Kidney epithelial cell (primary cell): ENCODE measurements around the gene PITRM1. TPM values are rescaled to one million over a fixed set of nuclear protein-coding genes. Genes with fewer than 3 reads are reported as not detected.
"Not testable (repeated sequence)": the region's sequence is repeated elsewhere in the genome, so short reads cannot be mapped to it uniquely, and the experiment has no call there.

Experiments used
- DNase-seq: peaks from one replicate; pipeline ENCODE4 v3.0.0-alpha.2; 2010; ENCODE audit warnings: low read depth
- H3K27me3 ChIP-seq: 2 replicates; pipeline ENCODE4 v1.6.0; 2011; ENCODE audit warnings: low read length; ENCODE audit not compliant: control insufficient read depth, insufficient read depth
- H3K36me3 ChIP-seq: 2 replicates; pipeline ENCODE4 v1.5.1; 2011; ENCODE audit warnings: low read length; ENCODE audit not compliant: control insufficient read depth, insufficient read depth
- H3K4me3 ChIP-seq: 2 replicates; pipeline ENCODE4 v1.5.1; 2011; ENCODE audit warnings: low read depth, mild to moderate bottlenecking, control low read depth, low read length
- CTCF ChIP-seq: IDR thresholded peaks from 2 replicates; pipeline ENCODE4 v1.5.1; 2011; ENCODE audit warnings: mild to moderate bottlenecking, moderate library complexity, low read length, control low read depth, inconsistent platforms; ENCODE audit not compliant: insufficient read depth, poor library complexity, severe bottlenecking
- total RNA-seq: library from RNA; depleted of rRNA; stranded (reverse); fragments of >200 nt; gene quantifications from 2 replicates; pipeline ENCODE4 v1.2.3, GENCODE V29; 2015

Gene PITRM1
- total RNA-seq, 1 donor from 2014 or later: 74.1 TPM

GRCh38 chr10:3108575-3109105 is 63.9 kb downstream of the PITRM1 start:
- TF ChIP-seq CTCF: no peak
- Histone ChIP-seq H3K27me3 (no peaks in the 10 kb centered on the region), H3K4me3 (no peak overlapping the region), H3K36me3 (no peaks in the 10 kb centered on the region)
- no peak for DNase-seq

GRCh38 chr10:3108033-3108432 is 64.5 kb downstream of the PITRM1 start:
- Histone ChIP-seq H3K27me3 (no peaks in the 10 kb centered on the region), H3K4me3 (no peak overlapping the region), H3K36me3 (no peaks in the 10 kb centered on the region)
- no peak for DNase-seq
- no peak for TF ChIP-seq CTCF

DNA sequence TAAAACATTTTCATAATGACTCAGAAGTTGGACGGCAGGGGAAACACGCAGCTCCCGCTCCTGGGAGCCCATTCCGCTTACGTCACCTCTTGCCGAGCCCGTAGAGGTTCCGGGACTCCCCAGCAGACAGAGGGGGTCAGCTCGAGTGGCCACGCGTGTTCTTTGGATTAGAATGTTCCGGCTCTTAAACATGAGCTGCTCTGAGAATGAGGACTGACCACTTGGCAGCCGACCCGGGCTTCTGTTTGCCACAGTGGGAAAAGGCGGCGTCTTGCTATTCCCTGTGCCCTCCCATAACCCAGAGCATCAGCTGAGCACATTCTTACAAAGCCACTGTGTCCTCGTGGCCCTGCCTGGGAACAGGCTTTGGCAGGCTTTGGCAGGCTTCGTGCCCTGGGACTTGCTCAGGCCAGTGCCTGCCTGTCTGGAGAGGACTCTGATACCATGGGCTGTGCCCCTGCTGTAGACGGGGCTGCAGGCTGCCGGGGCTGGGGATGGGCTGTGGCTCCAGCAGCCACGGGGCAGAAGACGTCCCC is 65.1 kb downstream of the PITRM1 start:
- H3K4me3 ChIP-seq: no peak overlapping the region
- DNase-seq: peak; percentile 92
- no peaks in the 10 kb centered on the region for H3K27me3 ChIP-seq
- no peak for TF ChIP-seq CTCF
- H3K36me3 ChIP-seq: peaks cover 1% of the 10 kb centered on the region

GRCh38 chr10:3106928-3107425 is 65.6 kb downstream of the PITRM1 start:
- DNase-seq: peak; percentile 29
- peaks cover 1% of the 10 kb centered on the region for H3K36me3 ChIP-seq
- no peaks in the 10 kb centered on the region for H3K27me3 ChIP-seq
- no peak for TF ChIP-seq CTCF
- no peak overlapping the region for H3K4me3 ChIP-seq

DNA sequence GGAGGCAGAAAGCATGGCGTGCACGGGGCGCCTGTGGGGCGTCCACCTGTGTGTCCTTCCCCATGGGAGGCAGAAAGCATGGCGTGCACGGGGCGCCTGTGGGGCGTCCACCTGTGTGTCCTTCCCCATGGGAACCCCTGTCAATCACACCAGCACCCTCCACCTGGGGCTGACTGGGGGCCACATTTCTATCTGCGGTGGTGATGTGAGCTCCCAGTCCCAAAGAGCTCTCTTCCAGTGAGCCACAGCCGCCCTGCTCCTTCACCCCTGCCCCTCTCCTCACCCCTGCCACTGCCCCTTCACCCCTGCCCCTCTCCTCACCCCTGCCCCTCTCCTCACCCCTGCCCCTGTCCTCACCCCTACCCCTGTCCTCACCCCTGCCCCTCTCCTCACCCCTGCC is 66.3 kb downstream of the PITRM1 start:
- not testable (repeated sequence) for H3K36me3 ChIP-seq

DNA sequence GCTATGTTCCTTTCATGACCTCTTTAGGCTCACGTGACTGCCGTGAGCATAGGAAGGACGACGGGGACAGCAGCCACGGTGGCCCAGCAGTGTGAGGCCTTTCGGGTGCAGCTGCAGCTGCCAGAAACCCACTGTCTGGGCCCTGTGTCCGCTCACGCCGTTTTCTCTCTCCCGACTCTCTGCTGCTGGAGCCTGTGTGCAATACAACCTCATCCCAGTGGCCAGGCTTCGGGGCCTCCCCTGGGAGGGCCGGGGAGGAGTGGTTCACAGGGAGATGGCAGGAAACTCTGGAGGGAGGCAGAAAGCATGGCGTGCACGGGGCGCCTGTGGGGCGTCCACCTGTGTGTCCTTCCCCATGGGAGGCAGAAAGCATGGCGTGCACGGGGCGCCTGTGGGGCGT is 66.7 kb downstream of the PITRM1 start:
- Histone ChIP-seq H3K4me3 (no peak overlapping the region), H3K36me3 (peaks cover 2% of the 10 kb centered on the region), H3K27me3 (no peaks in the 10 kb centered on the region)
- no peak for TF ChIP-seq CTCF
- DNase-seq: no peak

More for the DNA sequence above, 66.3 kb downstream of the PITRM1 start:
- DNase-seq, H3K27me3 ChIP-seq, H3K4me3 ChIP-seq: not testable (repeated sequence)
